Panc1 (cell line): Measurements from ENCODE around the gene SHC1. TPM values are rescaled to one million over a fixed set of nuclear protein-coding genes. Genes with fewer than 3 reads are reported as not detected.

ENCODE experiments used
- ATAC-seq: fragments of 200-7000 bp; cut with Tn5 transposase; 2 replicates; pipeline ENCODE4 v1.9.1; 2020; ENCODE audit warnings: mild to moderate bottlenecking, moderate library complexity
- BruUV-seq: library from RNA; stranded (reverse); fragments of 400-500 nt; replicated peaks from 2 replicates; lab custom pipeline; 2021; lab: Mats Ljungman, UMichigan
- CTCF ChIA-PET: fragments of 300-600 bp; sonication (Branson Sonifier 250); formaldehyde crosslinking; loops from one replicate; lab custom pipeline; 2022; ENCODE audit warnings: antibody characterized with exemption; lab: Charles Lee
- POLR2A ChIA-PET: fragments of 300-600 bp; sonication (Branson Sonifier 250); formaldehyde crosslinking; loops from one replicate; lab custom pipeline; 2022; ENCODE audit warnings: antibody characterized with exemption; lab: Charles Lee
- DNase-seq: peaks from one replicate; pipeline ENCODE4 v3.0.0-alpha.2; 2010; ENCODE audit warnings: low read depth, low spot score
- H3K27ac ChIP-seq: 2 replicates; pipeline ENCODE4 v1.5.1; 2011; ENCODE audit warnings: mild to moderate bottlenecking, low read length, inconsistent platforms
- H3K27me3 ChIP-seq: fragments of 200-500 bp; sonication (Bioruptor generic); 2 replicates; pipeline ENCODE4 v1.6.0; 2014; ENCODE audit warnings: low read length, inconsistent platforms; ENCODE audit not compliant: control insufficient read depth, insufficient read depth
- H3K36me3 ChIP-seq: fragments of 200-500 bp; sonication (Bioruptor generic); 2 replicates; pipeline ENCODE4 v1.5.1; 2014; ENCODE audit warnings: inconsistent platforms, mild to moderate bottlenecking, low read length, moderate library complexity; ENCODE audit not compliant: control insufficient read depth, insufficient read depth
- H3K4me1 ChIP-seq: 2 replicates; pipeline ENCODE4 v1.5.1; 2011; ENCODE audit warnings: inconsistent platforms, mild to moderate bottlenecking, low read length, moderate library complexity; ENCODE audit not compliant: control insufficient read depth, insufficient read depth
- H3K4me3 ChIP-seq, 2 experiments: 2 replicates each; pipeline ENCODE4 v1.5.1; 2011 to 2012; ENCODE audit warnings: low read depth in 2 of 2, low read length in 2 of 2, mild to moderate bottlenecking in 2 of 2, inconsistent platforms in 1 of 2, moderate library complexity in 1 of 2
- H3K9me3 ChIP-seq: fragments of 200-500 bp; sonication (Bioruptor generic); 2 replicates; pipeline ENCODE4 v1.5.1; 2014; ENCODE audit warnings: low read depth, mild to moderate bottlenecking, inconsistent platforms, low read length, moderate library complexity; ENCODE audit not compliant: control insufficient read depth, insufficient read depth
- CTCF ChIP-seq: fragments of 450-650 bp; IDR thresholded peaks from 2 replicates; pipeline ENCODE4 v1.5.1; 2017; ENCODE audit warnings: mild to moderate bottlenecking
- POLR2AphosphoS5 ChIP-seq: IDR thresholded peaks from 2 replicates; pipeline ENCODE4 v1.6.1; 2012; ENCODE audit warnings: mild to moderate bottlenecking, low read depth, low read length, moderate library complexity
- REST ChIP-seq, 2 experiments: IDR thresholded peaks; 2 replicates each; pipeline ENCODE4 v1.6.1; 2011 to 2012; ENCODE audit warnings: low read depth in 2 of 2, control low read depth in 1 of 2, low read length in 1 of 2, mild to moderate bottlenecking in 1 of 2, moderate library complexity in 1 of 2; ENCODE audit not compliant: insufficient read depth in 1 of 2
- SIN3A ChIP-seq: IDR thresholded peaks from 2 replicates; pipeline ENCODE4 v1.6.1; 2012; ENCODE audit warnings: low read depth, mild to moderate bottlenecking, low read length, moderate library complexity, borderline replicate concordance; ENCODE audit not compliant: insufficient read depth
- TCF7L2 ChIP-seq: IDR thresholded peaks from 2 replicates; pipeline ENCODE4 v1.6.1; 2011; ENCODE audit warnings: mild to moderate bottlenecking, low read depth, low read length, inconsistent platforms
- in situ Hi-C: cut with HindIII; loops from 2 replicates; pipeline ENCODE4 v1.10.0; 2016; ENCODE audit warnings: low sequenced_read_pairs, low pct_unique_long_range_greater_than_20kb
- intact Hi-C: fragments of 100-400 bp; cut with micrococcal nuclease; formaldehyde crosslinking; loops from one replicate; pipeline ENCODE4 v1.10.0; 2022; ENCODE audit not compliant: unreplicated experiment
- total RNA-seq: library from RNA; stranded (reverse); gene quantifications from one replicate; pipeline ENCODE4 v1.2.1, GENCODE V29; 2021; ENCODE audit not compliant: unreplicated experiment

Gene SHC1
- total RNA-seq, 1 experiment from 2014 or later: 373 TPM

- H3K27me3 ChIP-seq: no peaks in the 10 kb centered on the region
- intact Hi-C loops (loop anchor here (5.0 kb wide), 1 partner anchor 275 kb away; no protein-coding TSS in a partner anchor), in situ Hi-C loops (no loop called here)
- H3K4me1 ChIP-seq: peaks cover 33% of the 10 kb centered on the region
- peak overlapping the region; percentile 69 to 74 for H3K4me3 ChIP-seq
- POLR2A ChIA-PET: interaction anchor here (0.6 to 0.7 kb wide), 2 partner anchors 28 to 42 kb away, joined by 3 read pairs; partner anchors contain the start of gene CKS1B
- CTCF ChIA-PET: interaction anchor here (0.6 to 1.8 kb wide), 4 partner anchors 14 to 165 kb away, joined by 3 to 6 read pairs (median 4); no protein-coding TSS in a partner anchor
- TF ChIP-seq CTCF (peak; percentile 80; the same call in 1 of the 2 replicates), TCF7L2 (no peak), REST (IDR thresholded peaks at IDR 0.05; ENCODE audit: insufficient read depth in 1 of 2, low read depth in 2 of 2, low read length in 1 of 2) (no peak), POLR2AphosphoS5 (0 out of 2 replicates have a peak, but pooled peaks have one; percentile 30), SIN3A (no peak)
- peak; percentile 97 for DNase-seq
- H3K36me3 ChIP-seq: peaks cover 5% of the 10 kb centered on the region; the same call in 1 of the 2 replicates
- no peaks in the 10 kb centered on the region for H3K9me3 ChIP-seq
- no TSS peak for BruUV-seq
- ATAC-seq: peak; percentile 80
- H3K27ac ChIP-seq: peak overlapping the region; percentile 94
Measured at GRCh38 chr1:155001675-155002463, 31.3 kb upstream of the SHC1 start.

- H3K4me1 ChIP-seq: peaks cover 29% of the 10 kb centered on the region
- peaks cover 3% of the 10 kb centered on the region; the same call in 1 of the 2 replicates for H3K36me3 ChIP-seq
- POLR2A ChIA-PET: interaction anchor here (0.7 kb wide), 1 partner anchor 27 kb away, joined by 3 read pairs; the partner anchor contains the start of gene CKS1B
- TSS peak; percentile 81 for BruUV-seq
- peak overlapping the region; percentile 94 for H3K27ac ChIP-seq
- H3K4me3 ChIP-seq: peak overlapping the region; percentile 69 to 74
- CTCF ChIA-PET: interaction anchor here (0.7 to 1.8 kb wide), 2 partner anchors 16 to 165 kb away, joined by 3 to 6 read pairs; no protein-coding TSS in a partner anchor
- intact Hi-C loops (loop anchor here (5.0 kb wide), 1 partner anchor 274 kb away; no protein-coding TSS in a partner anchor), in situ Hi-C loops (no loop called here)
- ATAC-seq (peak; percentile 4; the same call in 1 of the 2 replicates), DNase-seq (no peak)
- H3K9me3 ChIP-seq: no peaks in the 10 kb centered on the region
- H3K27me3 ChIP-seq: no peaks in the 10 kb centered on the region
- TF ChIP-seq POLR2AphosphoS5 (no peak), TCF7L2 (no peak), SIN3A (no peak), CTCF (no peak), REST (IDR thresholded peaks at IDR 0.05; ENCODE audit: insufficient read depth in 1 of 2, low read depth in 2 of 2, low read length in 1 of 2) (no peak)
Measured at GRCh38 chr1:155001425-155001674, 30.8 kb upstream of the SHC1 start.
